Testis (tissue), 3 donors: ENCODE results near the gene IL3. TPM values are rescaled to one million over a fixed set of nuclear protein-coding genes. Genes with fewer than 3 reads are reported as not detected.
"Not testable (repeated sequence)": the region's sequence is repeated elsewhere in the genome, so short reads cannot be mapped to it uniquely, and the experiment has no call there.

Experiments used
- DNase-seq: peaks from one replicate; pipeline ENCODE4 v3.0.0-alpha.2; 2019
- H3K27ac ChIP-seq, 2 donors: fragments of 200-600 bp; sonication (generic); one replicate each; pipeline ENCODE4 v1.5.1; 2019
- H3K27me3 ChIP-seq: fragments of 200-600 bp; sonication (generic); one replicate; pipeline ENCODE4 v1.5.1; 2019
- H3K36me3 ChIP-seq: fragments of 200-600 bp; sonication (generic); one replicate; pipeline ENCODE4 v1.5.1; 2017; ENCODE audit warnings: low read depth; ENCODE audit errors: missing control alignments
- H3K4me1 ChIP-seq: fragments of 200-600 bp; sonication (generic); one replicate; pipeline ENCODE4 v1.5.1; 2019
- H3K4me3 ChIP-seq, 2 donors: fragments of 200-600 bp; sonication (generic); one replicate each; pipeline ENCODE4 v1.5.1; 2017 to 2019
- H3K9me3 ChIP-seq: fragments of 200-600 bp; sonication (generic); one replicate; pipeline ENCODE4 v1.5.1; 2017
- POLR2A ChIP-seq: fragments of 450-650 bp; IDR thresholded peaks from one replicate; pipeline ENCODE4 v1.6.1; 2017; ENCODE audit warnings: antibody characterized with exemption, mild to moderate bottlenecking, moderate library complexity
- WGBS, 2 donors: methylation state at CpG; one replicate each; pipeline ENCODE4 v1.1.5; 2018; 5-methylcytosine and 5-hydroxymethylcytosine counted together
- intact Hi-C: fragments of 100-400 bp; cut with DNase I; formaldehyde crosslinking; loops from one replicate; pipeline ENCODE4 v1.15.1; 2023; ENCODE audit warnings: low total_unique reads
- polyA plus RNA-seq: library from polyadenylated mRNA; stranded (reverse); fragments of 350-450 nt; fragmentation: Illumina TruSeq; extraction: RNeasy Lipid Tissue Mini Kit (QIAGEN cat#74804); gene quantifications from one replicate; pipeline ENCODE4 v1.2.3, GENCODE V29; 2014; ENCODE audit warnings: low read depth, low replicate concordance; ENCODE audit not compliant: insufficient read depth
- total RNA-seq, 2 donors: library from RNA; depleted of rRNA; stranded (reverse); fragments of >200 nt; gene quantifications; one replicate each; pipeline ENCODE4 v1.2.3, GENCODE V29; 2016
- TF ChIP-seq, protein P1 (sequence below), 3 experiments: fragments of 450-650 bp in 2 of 3; fragments of 200-600 bp in 1 of 3; sonication (generic) in 1 of 3; IDR thresholded peaks; one replicate each; pipeline ENCODE4 v1.5.1; 2016 to 2019; ENCODE audit warnings: antibody characterized with exemption in 3 of 3, mild to moderate bottlenecking in 2 of 3, moderate library complexity in 1 of 3

The IL3 gene
- total and polyA plus RNA-seq, 3 donors from 2014 or later = 0.39 TPM; not detected in 2

DNA sequence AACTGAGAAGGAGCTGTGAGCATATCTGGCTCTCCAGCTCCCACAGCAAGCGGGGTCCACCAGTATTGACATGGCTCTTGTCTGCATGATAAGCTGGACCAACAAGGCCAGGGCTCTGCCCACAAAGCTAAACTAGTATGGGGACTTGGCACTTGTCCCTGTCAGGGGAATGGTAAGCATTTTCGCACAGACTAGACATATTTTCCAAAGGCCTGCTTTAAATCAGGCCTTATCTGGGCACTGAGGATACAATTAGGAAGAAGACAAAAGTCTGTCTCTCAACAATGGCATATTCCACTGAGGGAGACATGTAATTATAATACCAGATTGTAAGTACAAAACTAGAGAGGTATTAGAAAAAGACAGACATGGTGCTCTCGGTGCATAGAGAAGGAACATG lies 45.2 kb downstream of the IL3 start:
- Histone ChIP-seq H3K9me3 (no peaks in the 10 kb centered on the region), H3K36me3 (no peaks in the 10 kb centered on the region), H3K4me1 (peaks cover 7% of the 10 kb centered on the region), H3K4me3 (no peak overlapping the region), H3K27me3 (no peaks in the 10 kb centered on the region), H3K27ac (no peak overlapping the region)
- no peak for DNase-seq
- TF ChIP-seq, protein P1, sequence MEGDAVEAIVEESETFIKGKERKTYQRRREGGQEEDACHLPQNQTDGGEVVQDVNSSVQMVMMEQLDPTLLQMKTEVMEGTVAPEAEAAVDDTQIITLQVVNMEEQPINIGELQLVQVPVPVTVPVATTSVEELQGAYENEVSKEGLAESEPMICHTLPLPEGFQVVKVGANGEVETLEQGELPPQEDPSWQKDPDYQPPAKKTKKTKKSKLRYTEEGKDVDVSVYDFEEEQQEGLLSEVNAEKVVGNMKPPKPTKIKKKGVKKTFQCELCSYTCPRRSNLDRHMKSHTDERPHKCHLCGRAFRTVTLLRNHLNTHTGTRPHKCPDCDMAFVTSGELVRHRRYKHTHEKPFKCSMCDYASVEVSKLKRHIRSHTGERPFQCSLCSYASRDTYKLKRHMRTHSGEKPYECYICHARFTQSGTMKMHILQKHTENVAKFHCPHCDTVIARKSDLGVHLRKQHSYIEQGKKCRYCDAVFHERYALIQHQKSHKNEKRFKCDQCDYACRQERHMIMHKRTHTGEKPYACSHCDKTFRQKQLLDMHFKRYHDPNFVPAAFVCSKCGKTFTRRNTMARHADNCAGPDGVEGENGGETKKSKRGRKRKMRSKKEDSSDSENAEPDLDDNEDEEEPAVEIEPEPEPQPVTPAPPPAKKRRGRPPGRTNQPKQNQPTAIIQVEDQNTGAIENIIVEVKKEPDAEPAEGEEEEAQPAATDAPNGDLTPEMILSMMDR (IDR thresholded peaks at IDR 0.05) = no peak
- no peak for TF ChIP-seq POLR2A
- intact Hi-C loops = no loop called here
- WGBS, 2 donors = 79 to 92% methylated on average over 3 of the region's 3 CpGs

GRCh38 chr5:132108495-132108894 lies 48.0 kb downstream of the IL3 start:
- H3K9me3 ChIP-seq, H3K36me3 ChIP-seq, H3K4me3 ChIP-seq, intact Hi-C loops, H3K27ac ChIP-seq, DNase-seq, H3K27me3 ChIP-seq, H3K4me1 ChIP-seq: not testable (repeated sequence)
- 82 to 86% methylated on average over 1 of the region's 1 CpG for WGBS, 2 donors

- H3K36me3 ChIP-seq, H3K27ac ChIP-seq, H3K4me3 ChIP-seq, intact Hi-C loops, DNase-seq, H3K27me3 ChIP-seq, H3K9me3 ChIP-seq, H3K4me1 ChIP-seq: not testable (repeated sequence)
- 94 to 97% methylated on average over 4 of the region's 4 CpGs for WGBS, 2 donors
These were observed 48.5 kb downstream of the IL3 start for GRCh38 chr5:132108957-132109356.

GRCh38 chr5:132109494-132110053 lies 49.1 kb downstream of the IL3 start:
- H3K27ac ChIP-seq = no peak overlapping the region

DNA sequence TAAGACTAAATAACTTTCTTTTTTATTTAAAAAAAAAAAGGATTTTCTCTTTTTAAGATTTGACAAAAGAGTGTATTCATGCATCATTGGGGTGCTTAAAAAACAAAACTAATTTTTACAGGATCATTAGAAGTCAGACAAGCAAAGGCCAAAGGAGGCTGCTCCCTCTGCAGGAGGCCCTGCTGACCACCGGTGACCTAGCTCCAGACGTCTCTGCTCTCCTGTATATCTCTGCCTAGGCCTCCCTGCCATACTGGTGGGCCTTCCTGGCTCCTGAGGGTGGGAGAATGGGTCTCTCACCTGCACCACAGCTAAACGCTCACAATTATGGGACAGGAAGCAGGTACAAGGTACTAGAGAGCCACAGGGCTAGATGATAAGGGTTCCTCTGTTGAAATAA lies 49.7 kb downstream of the IL3 start:
- TF ChIP-seq, protein P1 (IDR thresholded peaks at IDR 0.05) = no peak
- TF ChIP-seq POLR2A = no peak
- Histone ChIP-seq H3K27ac (no peak overlapping the region), H3K4me3 (no peak overlapping the region), H3K4me1 (no peaks in the 10 kb centered on the region), H3K9me3 (no peaks in the 10 kb centered on the region), H3K27me3 (no peaks in the 10 kb centered on the region), H3K36me3 (no peaks in the 10 kb centered on the region)
- DNase-seq = no peak
- WGBS, 2 donors = 67 to 69% methylated on average over 3 of the region's 3 CpGs
- intact Hi-C loops = no loop called here

More at GRCh38 chr5:132109494-132110053, 49.1 kb downstream of the IL3 start:
- DNase-seq = no peak
- no peaks in the 10 kb centered on the region for H3K4me1 ChIP-seq
- 75 to 86% methylated on average over 3 of the region's 3 CpGs for WGBS, 2 donors
- no peaks in the 10 kb centered on the region for H3K36me3 ChIP-seq
- H3K27me3 ChIP-seq = no peaks in the 10 kb centered on the region
- TF ChIP-seq POLR2A = no peak
- TF ChIP-seq, protein P1 (IDR thresholded peaks at IDR 0.05) = no peak
- H3K4me3 ChIP-seq = no peak overlapping the region
- no peaks in the 10 kb centered on the region for H3K9me3 ChIP-seq
- intact Hi-C loops = no loop called here

- Histone ChIP-seq H3K4me1 (no peaks in the 10 kb centered on the region), H3K27ac (no peak overlapping the region), H3K27me3 (no peaks in the 10 kb centered on the region), H3K4me3 (no peak overlapping the region), H3K9me3 (no peaks in the 10 kb centered on the region), H3K36me3 (no peaks in the 10 kb centered on the region)
- intact Hi-C loops = no loop called here
- DNase-seq = no peak
- TF ChIP-seq, protein P1 (IDR thresholded peaks at IDR 0.05) = no peak
- TF ChIP-seq POLR2A = no peak
These were observed 50.5 kb downstream of the IL3 start for GRCh38 chr5:132110930-132111329.
